Nephron progenitor cell (in vitro differentiated cells): ENCODE measurements around the gene HOXA3.

ENCODE experiments used
- DNase-seq: peaks from one replicate; pipeline ENCODE4 v3.0.0; 2021
- H3K27ac Mint-ChIP-seq: 2 replicates; pipeline ENCODE4 v1.8.0; 2021; ENCODE audit warnings: mild to moderate bottlenecking, moderate library complexity, mixed read lengths
- H3K27me3 Mint-ChIP-seq: 2 replicates; pipeline ENCODE4 v1.8.0; 2021; ENCODE audit warnings: mild to moderate bottlenecking, low read depth, mixed read lengths; ENCODE audit not compliant: poor library complexity
- H3K36me3 Mint-ChIP-seq: 2 replicates; pipeline ENCODE4 v1.8.0; 2021; ENCODE audit warnings: low read depth, mixed read lengths
- H3K4me1 Mint-ChIP-seq: 2 replicates; pipeline ENCODE4 v1.8.0; 2021; ENCODE audit warnings: mixed read lengths
- H3K4me3 Mint-ChIP-seq: 2 replicates; pipeline ENCODE4 v1.8.0; 2021; ENCODE audit warnings: mild to moderate bottlenecking, moderate library complexity, mixed read lengths
- H3K9me3 Mint-ChIP-seq: 2 replicates; pipeline ENCODE4 v1.8.0; 2021; ENCODE audit warnings: mild to moderate bottlenecking, moderate library complexity, mixed read lengths
- TF ChIP-seq, protein P1 (sequence below): fragments of 200-600 bp; sonication (generic); IDR thresholded peaks from 2 replicates; pipeline ENCODE4 v1.5.0; 2021; ENCODE audit warnings: antibody characterized with exemption

HOXA3 gene

DNA sequence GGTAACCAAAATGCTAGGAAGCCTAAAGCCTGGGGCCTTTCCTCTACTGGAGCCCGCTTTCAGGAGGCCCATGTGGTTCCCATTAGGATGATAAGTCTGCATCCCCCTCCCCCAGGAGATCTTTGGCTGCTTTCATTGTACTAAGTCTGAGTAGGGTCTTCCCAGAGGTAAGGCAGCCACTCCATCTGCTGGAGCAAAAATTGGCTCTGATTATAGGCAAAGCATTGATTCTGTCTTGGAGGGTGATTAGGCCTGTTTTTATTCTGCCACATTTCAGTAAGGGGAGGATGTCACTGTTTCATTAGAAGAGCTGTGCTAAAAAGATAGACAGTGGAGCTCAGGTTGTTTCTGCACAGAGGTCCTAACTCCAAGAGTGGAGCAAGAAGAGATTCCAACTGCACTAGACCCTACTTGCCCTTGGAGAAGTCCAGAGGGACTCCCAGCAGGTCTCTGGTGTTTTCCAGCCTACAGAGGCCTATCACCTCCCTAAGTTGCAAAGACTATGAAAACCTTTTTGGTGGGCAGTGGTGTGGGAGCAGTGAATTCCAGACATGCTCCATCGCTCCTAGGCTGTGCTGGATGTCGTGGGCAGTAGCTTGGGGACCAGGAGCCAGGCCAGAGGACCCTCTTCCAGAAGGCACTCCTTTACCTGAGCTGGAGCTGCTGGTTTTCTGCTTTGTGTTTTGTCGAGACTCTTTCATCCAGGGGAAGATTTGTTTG, 42.8 kb downstream of the HOXA3 start:
- Mint-ChIP-seq H3K36me3 (peaks cover 43% of the 10 kb centered on the region), H3K4me1 (peaks cover 75% of the 10 kb centered on the region), H3K27ac (peak overlapping the region; percentile 100), H3K4me3 (peak overlapping the region; percentile 99), H3K27me3 (peaks cover 4% of the 10 kb centered on the region), H3K9me3 (no peaks in the 10 kb centered on the region)
- DNase-seq, result no peak
- TF ChIP-seq, protein P1, sequence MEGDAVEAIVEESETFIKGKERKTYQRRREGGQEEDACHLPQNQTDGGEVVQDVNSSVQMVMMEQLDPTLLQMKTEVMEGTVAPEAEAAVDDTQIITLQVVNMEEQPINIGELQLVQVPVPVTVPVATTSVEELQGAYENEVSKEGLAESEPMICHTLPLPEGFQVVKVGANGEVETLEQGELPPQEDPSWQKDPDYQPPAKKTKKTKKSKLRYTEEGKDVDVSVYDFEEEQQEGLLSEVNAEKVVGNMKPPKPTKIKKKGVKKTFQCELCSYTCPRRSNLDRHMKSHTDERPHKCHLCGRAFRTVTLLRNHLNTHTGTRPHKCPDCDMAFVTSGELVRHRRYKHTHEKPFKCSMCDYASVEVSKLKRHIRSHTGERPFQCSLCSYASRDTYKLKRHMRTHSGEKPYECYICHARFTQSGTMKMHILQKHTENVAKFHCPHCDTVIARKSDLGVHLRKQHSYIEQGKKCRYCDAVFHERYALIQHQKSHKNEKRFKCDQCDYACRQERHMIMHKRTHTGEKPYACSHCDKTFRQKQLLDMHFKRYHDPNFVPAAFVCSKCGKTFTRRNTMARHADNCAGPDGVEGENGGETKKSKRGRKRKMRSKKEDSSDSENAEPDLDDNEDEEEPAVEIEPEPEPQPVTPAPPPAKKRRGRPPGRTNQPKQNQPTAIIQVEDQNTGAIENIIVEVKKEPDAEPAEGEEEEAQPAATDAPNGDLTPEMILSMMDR, result no peak

DNA sequence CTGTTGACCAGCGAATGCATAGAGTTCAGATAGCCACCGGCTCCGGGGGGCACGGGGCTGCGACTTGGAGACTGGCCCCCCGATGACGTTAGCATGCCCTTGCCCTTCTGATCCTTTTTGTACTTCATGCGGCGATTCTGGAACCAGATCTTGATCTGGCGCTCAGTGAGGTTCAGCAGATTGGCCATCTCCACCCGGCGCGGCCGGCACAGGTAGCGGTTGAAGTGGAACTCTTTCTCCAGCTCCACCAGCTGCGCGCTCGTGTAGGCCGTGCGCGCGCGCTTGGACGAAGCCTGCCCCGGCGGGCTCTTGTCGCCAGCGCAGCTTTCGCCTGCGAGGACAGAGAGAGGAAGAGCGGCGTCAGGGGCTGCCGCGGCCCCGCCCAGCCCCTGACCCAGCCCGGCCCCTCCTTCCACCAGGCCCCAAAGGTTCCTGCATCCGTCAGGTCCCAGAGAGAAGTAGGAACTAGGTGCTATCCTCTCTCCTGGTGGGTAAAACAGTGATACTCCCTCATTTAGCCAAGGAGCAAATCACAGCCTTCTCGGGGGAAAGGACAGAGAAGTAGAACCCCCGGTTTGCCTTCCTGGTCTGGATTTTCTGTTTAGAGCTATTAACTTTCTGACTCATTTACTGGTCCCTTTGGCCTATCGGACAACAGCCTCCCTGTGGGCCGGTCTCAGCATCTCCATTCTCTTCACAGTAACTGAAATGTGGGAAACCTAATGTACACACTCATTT, 43.8 kb downstream of the HOXA3 start:
- TF ChIP-seq, protein P1, result no peak
- H3K4me1 Mint-ChIP-seq, result peaks cover 82% of the 10 kb centered on the region
- peak overlapping the region; percentile 99 for H3K4me3 Mint-ChIP-seq
- no peaks in the 10 kb centered on the region for H3K27me3 Mint-ChIP-seq
- H3K9me3 Mint-ChIP-seq, result no peaks in the 10 kb centered on the region
- H3K27ac Mint-ChIP-seq, result peak overlapping the region; percentile 100
- DNase-seq, result peak; percentile 78
- H3K36me3 Mint-ChIP-seq, result peaks cover 43% of the 10 kb centered on the region

DNA sequence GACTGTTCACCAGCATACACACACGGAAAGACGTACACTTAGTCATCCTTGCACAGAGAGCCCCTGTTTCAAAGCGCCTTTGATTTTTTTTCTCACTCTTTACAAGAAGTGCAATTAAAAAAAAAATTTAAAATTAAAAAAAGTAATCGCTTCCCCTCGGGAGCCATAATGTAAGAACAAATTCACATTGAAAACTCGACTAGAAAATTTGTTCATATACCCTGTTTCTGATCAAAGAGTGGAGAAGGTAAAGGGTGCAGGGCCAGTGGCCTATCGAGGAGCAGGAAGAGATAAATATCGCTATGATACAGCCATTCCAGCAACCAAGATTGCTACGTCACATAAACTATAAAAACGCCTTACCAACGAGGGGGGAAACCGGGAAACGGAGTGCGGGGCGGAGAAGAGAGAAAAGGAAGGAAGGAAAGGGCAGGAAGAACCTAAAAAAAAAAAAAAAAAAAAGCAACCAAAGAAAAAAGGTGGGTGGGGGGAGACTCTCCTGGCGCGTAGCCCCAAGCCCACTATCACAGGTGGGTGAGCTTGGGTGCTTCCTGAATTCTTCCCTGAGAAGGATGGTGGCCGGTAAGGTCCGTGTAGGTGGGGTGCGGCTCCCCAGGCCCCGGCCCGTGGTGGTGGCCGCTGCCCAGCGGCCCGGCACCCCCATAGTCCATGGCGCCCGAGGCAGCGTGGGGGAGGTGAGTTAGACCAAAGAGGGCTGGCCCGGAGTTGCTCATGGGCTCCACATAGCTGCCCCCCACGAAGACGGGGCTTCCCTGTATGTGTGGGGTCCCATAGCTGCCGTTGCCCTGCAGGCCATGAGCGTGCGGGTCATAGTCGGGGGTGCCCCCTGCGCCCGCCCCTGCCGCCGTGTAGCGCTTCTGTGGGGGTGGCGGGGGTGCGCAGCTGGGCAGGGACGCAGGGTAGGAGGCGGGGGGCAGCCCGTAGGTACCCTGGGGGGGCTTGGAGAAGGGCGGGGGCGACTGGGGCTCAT, 44.7 kb downstream of the HOXA3 start:
- Mint-ChIP-seq H3K27me3 (no peaks in the 10 kb centered on the region), H3K4me3 (peak overlapping the region; percentile 99), H3K9me3 (no peaks in the 10 kb centered on the region), H3K27ac (peak overlapping the region; percentile 100), H3K4me1 (peaks cover 89% of the 10 kb centered on the region), H3K36me3 (peaks cover 39% of the 10 kb centered on the region)
- DNase-seq, result no peak
- TF ChIP-seq, protein P1, result no peak

DNA sequence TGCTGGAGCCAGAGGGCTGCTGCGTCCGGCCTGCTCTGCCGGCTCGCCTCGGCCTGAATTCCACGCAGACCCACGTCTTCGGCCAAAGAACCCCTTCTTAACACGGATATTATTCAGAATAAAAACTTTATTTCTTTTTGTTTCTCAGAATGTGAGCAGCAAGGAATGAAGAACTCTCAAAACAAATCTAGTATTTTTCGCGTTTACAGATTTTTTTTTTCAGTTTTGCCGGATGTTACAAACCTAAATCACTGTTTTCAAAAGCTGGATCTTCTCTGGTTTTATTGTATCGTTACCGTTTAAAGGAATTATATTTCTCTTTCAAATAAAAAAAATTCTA, 45.5 kb downstream of the HOXA3 start:
- peaks cover 35% of the 10 kb centered on the region for H3K36me3 Mint-ChIP-seq
- TF ChIP-seq, protein P1, result no peak
- H3K27me3 Mint-ChIP-seq, result no peaks in the 10 kb centered on the region
- peaks cover 91% of the 10 kb centered on the region for H3K4me1 Mint-ChIP-seq
- no peak for DNase-seq
- peak overlapping the region; percentile 100 for H3K27ac Mint-ChIP-seq
- H3K9me3 Mint-ChIP-seq, result no peaks in the 10 kb centered on the region
- H3K4me3 Mint-ChIP-seq, result peak overlapping the region; percentile 99

DNA sequence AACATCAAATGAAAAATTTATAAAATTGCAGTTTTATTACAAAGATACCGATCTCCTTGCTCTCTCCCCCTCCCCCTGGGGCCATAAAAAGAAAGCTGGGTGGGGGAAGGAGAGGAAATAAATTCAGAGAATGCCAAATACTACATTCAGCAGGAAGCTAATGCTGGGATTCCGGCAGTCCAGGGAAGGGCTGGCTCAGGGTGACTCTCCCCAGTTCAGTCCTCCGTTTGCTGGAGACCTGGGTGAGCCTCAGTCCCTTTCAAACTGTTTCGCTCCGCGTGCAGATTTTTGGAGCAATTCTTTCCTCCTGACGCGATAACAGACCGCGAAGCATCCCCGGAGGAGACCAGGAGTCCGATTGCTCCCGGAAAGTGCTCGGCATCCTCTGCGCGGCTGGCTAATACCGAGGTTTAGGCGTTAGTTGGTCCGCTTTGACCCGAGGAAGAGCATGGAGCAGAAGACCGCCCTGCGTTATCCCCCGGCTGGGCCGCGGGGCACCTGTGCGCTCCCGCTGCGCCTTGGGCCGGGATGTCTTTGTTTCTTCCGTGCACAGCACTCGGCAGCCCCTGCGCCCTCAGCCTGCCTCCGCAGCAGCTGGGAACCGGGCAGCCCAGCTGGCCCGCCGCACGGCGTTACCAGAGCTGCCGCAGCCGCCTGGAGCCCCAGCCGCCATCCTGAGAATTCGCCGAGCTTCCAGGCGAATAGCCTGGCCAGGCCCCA, 46.0 kb downstream of the HOXA3 start:
- TF ChIP-seq, protein P1, result no peak
- H3K27ac Mint-ChIP-seq, result peak overlapping the region; percentile 100
- H3K36me3 Mint-ChIP-seq, result peaks cover 35% of the 10 kb centered on the region
- H3K27me3 Mint-ChIP-seq, result no peaks in the 10 kb centered on the region
- no peak for DNase-seq
- peak overlapping the region; percentile 99 for H3K4me3 Mint-ChIP-seq
- H3K4me1 Mint-ChIP-seq, result peaks cover 91% of the 10 kb centered on the region
- no peaks in the 10 kb centered on the region for H3K9me3 Mint-ChIP-seq
